ENCODE results near the gene RNU1-4. TPM values are rescaled to one million over a fixed set of nuclear protein-coding genes. Genes with fewer than 3 reads are reported as not detected.
"Not testable (repeated sequence)": the region's sequence is repeated elsewhere in the genome, so short reads cannot be mapped to it uniquely, and the experiment has no call there.

The RNU1-4 gene
- total RNA-seq, 1 donor from 2014 or later: 19,908 TPM

- H3K9me3 ChIP-seq; intact Hi-C loops (cut with DNase I); H3K27ac ChIP-seq; H3K36me3 ChIP-seq; H3K4me1 ChIP-seq; H3K27me3 ChIP-seq; H3K4me3 ChIP-seq: not testable (repeated sequence)
- peak in 1 of 2 donors; percentile 28 for DNase-seq (ENCODE audit: extremely low spot score in 2 of 2)
Measured at GRCh38 chr1:16772275-16773204, 32.2 kb downstream of the RNU1-4 start.

GRCh38 chr1:16773205-16773596 is 32.9 kb downstream of the RNU1-4 start:
- DNase-seq (ENCODE audit: extremely low spot score in 2 of 2); H3K27me3 ChIP-seq; H3K27ac ChIP-seq; H3K9me3 ChIP-seq; H3K36me3 ChIP-seq; H3K4me3 ChIP-seq; intact Hi-C loops (cut with DNase I); H3K4me1 ChIP-seq: not testable (repeated sequence)

DNA sequence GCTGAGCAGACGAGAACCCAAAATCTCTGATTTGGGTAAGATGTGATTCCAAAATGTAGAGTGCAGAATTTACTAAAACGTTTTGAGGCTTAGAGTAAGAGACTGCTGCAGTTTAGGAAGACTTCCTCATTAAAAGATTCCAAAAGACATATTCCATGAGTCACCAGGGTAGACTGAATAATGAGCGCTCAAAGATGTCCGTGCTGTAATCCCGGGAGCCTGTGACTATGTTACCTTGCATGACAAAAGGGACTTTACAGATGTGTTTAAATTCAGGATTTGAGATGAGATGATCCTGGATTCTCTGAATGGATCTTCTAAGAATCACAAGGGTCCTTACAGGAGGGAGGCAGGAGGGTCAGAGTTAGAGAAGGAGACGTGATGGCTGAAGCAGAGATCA is 33.4 kb downstream of the RNU1-4 start:
- H3K4me1 ChIP-seq; H3K36me3 ChIP-seq; intact Hi-C loops (cut with DNase I); DNase-seq (ENCODE audit: extremely low spot score in 2 of 2); H3K27me3 ChIP-seq; H3K27ac ChIP-seq; H3K4me3 ChIP-seq; H3K9me3 ChIP-seq: not testable (repeated sequence)

- intact Hi-C loops (cut with DNase I): not testable (repeated sequence)
- peak in 1 of 2 donors; percentile 74 for DNase-seq (ENCODE audit: extremely low spot score in 2 of 2)
Measured at GRCh38 chr1:16774773-16775172, 34.5 kb downstream of the RNU1-4 start.

DNA sequence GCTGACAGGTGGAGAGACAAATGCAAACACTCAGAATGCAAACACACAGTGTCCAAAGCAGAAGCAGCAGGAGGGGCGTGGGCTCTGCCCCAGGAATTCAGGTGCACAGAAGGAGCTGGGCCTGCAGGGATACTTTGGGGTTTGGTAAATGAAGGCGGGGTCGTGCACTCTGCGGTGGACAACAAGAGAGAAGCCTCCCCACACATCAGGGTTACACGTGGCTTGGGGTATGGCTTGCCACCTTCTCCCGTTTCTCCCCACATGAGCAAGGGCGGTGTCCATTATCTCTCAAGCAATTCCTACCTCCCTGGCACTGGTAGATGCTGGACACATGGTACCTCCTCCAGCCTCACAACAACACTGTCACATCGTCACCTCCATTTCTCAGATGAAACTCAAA is 35.0 kb downstream of the RNU1-4 start:
- intact Hi-C loops (cut with DNase I); H3K9me3 ChIP-seq; H3K36me3 ChIP-seq; H3K27me3 ChIP-seq; H3K4me3 ChIP-seq; H3K27ac ChIP-seq; H3K4me1 ChIP-seq: not testable (repeated sequence)
- DNase-seq (ENCODE audit: extremely low spot score in 2 of 2): peak; percentile 54 to 55

More at GRCh38 chr1:16774773-16775172, 34.5 kb downstream of the RNU1-4 start:
- H3K4me1 ChIP-seq, H3K27me3 ChIP-seq, H3K9me3 ChIP-seq, H3K27ac ChIP-seq, H3K36me3 ChIP-seq, H3K4me3 ChIP-seq: not testable (repeated sequence)

- intact Hi-C loops (cut with DNase I); H3K4me1 ChIP-seq; H3K27ac ChIP-seq; H3K4me3 ChIP-seq; H3K9me3 ChIP-seq; H3K36me3 ChIP-seq; H3K27me3 ChIP-seq: not testable (repeated sequence)
- DNase-seq (ENCODE audit: extremely low spot score in 2 of 2): peak; percentile 65 to 95
Measured at GRCh38 chr1:16776248-16776647, 35.9 kb downstream of the RNU1-4 start.

GRCh38 chr1:16776835-16777234 is 36.5 kb downstream of the RNU1-4 start:
- H3K4me3 ChIP-seq; H3K9me3 ChIP-seq; H3K27me3 ChIP-seq; H3K27ac ChIP-seq; H3K36me3 ChIP-seq; intact Hi-C loops (cut with DNase I); H3K4me1 ChIP-seq: not testable (repeated sequence)
- DNase-seq (ENCODE audit: extremely low spot score in 2 of 2): peak in 1 of 2 donors; percentile 47

DNA sequence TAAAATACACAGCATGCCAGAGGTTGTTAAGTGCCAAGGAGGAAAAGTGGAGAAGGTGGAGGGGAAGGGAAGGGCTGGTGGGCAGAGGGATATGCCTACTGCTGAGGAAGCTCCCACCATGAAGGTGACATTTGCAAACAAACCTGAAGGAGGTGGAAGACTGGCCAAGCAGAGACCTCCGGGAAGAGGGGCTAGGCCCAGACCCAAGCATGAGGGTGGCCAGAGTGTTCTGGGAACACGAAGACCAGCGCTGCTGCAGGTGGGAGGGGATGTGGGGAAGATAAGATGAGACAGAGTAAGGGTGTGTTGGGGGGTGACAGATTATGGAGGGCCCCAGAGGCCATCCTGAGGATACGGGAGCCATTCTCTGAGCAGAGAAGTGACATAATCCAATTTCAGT is 37.5 kb downstream of the RNU1-4 start:
- H3K36me3 ChIP-seq; H3K27me3 ChIP-seq; H3K4me3 ChIP-seq; H3K27ac ChIP-seq; H3K9me3 ChIP-seq; intact Hi-C loops (cut with DNase I); H3K4me1 ChIP-seq: not testable (repeated sequence)
- peak; percentile 77 to 96 for DNase-seq (ENCODE audit: extremely low spot score in 2 of 2)

DNA sequence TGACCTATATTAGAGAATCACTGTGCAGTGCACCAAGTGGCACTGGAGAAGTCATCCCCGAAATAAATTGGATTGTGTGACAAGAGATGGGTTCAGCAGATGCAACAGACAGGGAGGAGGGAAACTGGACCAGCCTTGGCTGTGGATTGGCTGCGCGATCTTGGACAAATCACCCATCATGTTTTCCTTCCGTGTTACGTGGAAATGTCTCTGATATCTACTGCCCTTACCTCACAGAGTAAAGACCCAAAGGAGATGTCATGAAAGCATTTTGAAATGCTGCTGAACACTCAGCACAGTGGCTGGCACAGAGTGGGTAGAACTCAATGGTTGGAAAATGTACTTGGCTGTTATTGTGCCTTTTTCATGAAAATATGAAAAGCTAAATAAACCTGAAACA is 39.2 kb downstream of the RNU1-4 start:
- H3K4me3 ChIP-seq; H3K27ac ChIP-seq; H3K4me1 ChIP-seq; H3K36me3 ChIP-seq; H3K9me3 ChIP-seq; H3K27me3 ChIP-seq; intact Hi-C loops (cut with DNase I): not testable (repeated sequence)
- peak; percentile 52 to 79 for DNase-seq (ENCODE audit: extremely low spot score in 2 of 2)

- H3K4me3 ChIP-seq; intact Hi-C loops (cut with DNase I); H3K36me3 ChIP-seq; DNase-seq (ENCODE audit: extremely low spot score in 2 of 2); H3K27ac ChIP-seq; H3K9me3 ChIP-seq; H3K4me1 ChIP-seq; H3K27me3 ChIP-seq: not testable (repeated sequence)
Measured at GRCh38 chr1:16781033-16781432, 40.7 kb downstream of the RNU1-4 start.

DNA sequence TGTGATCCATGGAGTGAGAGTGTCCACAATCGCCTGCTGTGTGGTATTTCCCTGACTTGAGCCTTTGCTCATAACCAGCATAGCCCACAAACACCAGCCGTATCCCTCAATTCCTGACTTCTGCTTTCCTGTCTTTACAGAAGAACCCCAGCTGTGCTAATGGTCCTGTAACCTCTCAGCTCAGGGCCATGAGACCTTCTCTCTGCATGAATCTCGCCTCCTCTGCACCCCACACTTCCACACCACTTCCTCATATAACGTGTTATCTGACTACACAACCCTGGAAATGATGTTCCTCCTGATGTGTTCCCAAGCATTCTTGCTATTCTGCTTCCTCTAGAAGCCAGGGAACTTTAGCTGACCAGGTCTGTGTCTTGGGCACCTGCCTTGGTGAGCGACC is 41.3 kb downstream of the RNU1-4 start:
- H3K27ac ChIP-seq; intact Hi-C loops (cut with DNase I); H3K9me3 ChIP-seq; H3K4me1 ChIP-seq; H3K27me3 ChIP-seq; DNase-seq (ENCODE audit: extremely low spot score in 2 of 2); H3K36me3 ChIP-seq; H3K4me3 ChIP-seq: not testable (repeated sequence)

DNA sequence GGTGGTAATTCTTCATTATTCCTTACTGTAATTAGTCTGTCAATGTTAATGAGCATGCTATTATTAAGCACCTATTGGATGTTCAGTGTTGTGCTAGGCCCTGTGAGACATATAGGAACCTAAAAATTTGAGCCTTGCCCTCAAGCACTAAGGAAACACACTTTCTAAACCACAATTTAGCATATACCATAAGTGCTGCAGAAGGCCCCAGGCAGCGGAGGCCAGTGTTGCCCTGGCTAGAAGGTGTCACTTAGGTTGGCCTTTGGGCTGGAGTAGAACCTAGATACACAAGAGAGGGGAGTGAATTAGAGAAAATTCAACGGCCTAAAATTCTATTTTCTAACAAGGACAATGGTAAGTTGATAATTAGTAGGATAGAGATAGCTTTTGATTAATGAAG is 44.6 kb downstream of the RNU1-4 start:
- H3K4me3 ChIP-seq; H3K9me3 ChIP-seq; H3K27me3 ChIP-seq; intact Hi-C loops (cut with DNase I); H3K36me3 ChIP-seq; H3K27ac ChIP-seq; H3K4me1 ChIP-seq; DNase-seq (ENCODE audit: extremely low spot score in 2 of 2): not testable (repeated sequence)

DNA sequence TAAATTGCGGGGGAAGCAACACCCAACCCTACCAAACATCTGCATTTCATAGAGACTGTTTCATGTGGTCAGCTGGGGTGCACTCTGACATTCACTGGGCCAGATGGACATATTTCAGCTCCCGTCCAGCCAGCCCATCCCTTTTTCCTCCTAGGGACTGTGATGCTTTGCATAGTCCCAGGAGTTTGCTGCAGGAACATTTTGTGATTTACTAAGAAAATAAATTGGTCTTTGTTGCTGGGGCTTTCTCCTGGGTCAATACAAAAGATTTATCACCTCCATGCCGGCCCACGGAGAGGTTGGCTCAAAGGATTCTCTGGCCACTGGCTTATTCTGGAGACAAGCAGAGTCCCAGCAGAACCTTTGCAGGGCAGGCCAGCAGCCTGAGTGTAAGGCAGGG is 46.0 kb downstream of the RNU1-4 start:
- H3K4me3 ChIP-seq; H3K27ac ChIP-seq; H3K36me3 ChIP-seq; H3K27me3 ChIP-seq; H3K4me1 ChIP-seq; H3K9me3 ChIP-seq; intact Hi-C loops (cut with DNase I): not testable (repeated sequence)
- DNase-seq (ENCODE audit: extremely low spot score in 2 of 2): peak; percentile 44 to 92

- intact Hi-C loops (cut with DNase I); DNase-seq (ENCODE audit: extremely low spot score in 2 of 2); H3K27me3 ChIP-seq; H3K27ac ChIP-seq; H3K36me3 ChIP-seq; H3K9me3 ChIP-seq; H3K4me3 ChIP-seq; H3K4me1 ChIP-seq: not testable (repeated sequence)
Measured at GRCh38 chr1:16787175-16787574, 46.9 kb downstream of the RNU1-4 start.
